Femur (tissue), 1 donor: Measurements from ENCODE around the gene CPNE6.

ENCODE experiments used
- DNase-seq: peaks from one replicate; pipeline ENCODE4 v3.0.0-alpha.2; 2017

The CPNE6 gene

GRCh38 chr14:24055971-24056799 is 15.2 kb upstream of the CPNE6 start:
- DNase-seq: no peak

- DNase-seq: no peak
These were observed 14.6 kb upstream of the CPNE6 start for GRCh38 chr14:24056800-24057184.

- no peak for DNase-seq
These were observed 14.1 kb upstream of the CPNE6 start for GRCh38 chr14:24057271-24057670.

- no peak for DNase-seq
These were observed 13.5 kb upstream of the CPNE6 start for GRCh38 chr14:24057867-24058259.

GRCh38 chr14:24058260-24058950 is 13.0 kb upstream of the CPNE6 start:
- DNase-seq: peak; percentile 87

GRCh38 chr14:24058951-24059475 is 12.3 kb upstream of the CPNE6 start:
- DNase-seq: no peak

- no peak for DNase-seq
These were observed 11.4 kb upstream of the CPNE6 start for GRCh38 chr14:24059841-24060388.

- no peak for DNase-seq
These were observed 10.9 kb upstream of the CPNE6 start for GRCh38 chr14:24060443-24060842.

GRCh38 chr14:24060984-24061913 is 10.1 kb upstream of the CPNE6 start:
- DNase-seq: no peak

GRCh38 chr14:24062216-24062980 is 9.0 kb upstream of the CPNE6 start:
- no peak for DNase-seq

- no peak for DNase-seq
These were observed 8.0 kb upstream of the CPNE6 start for GRCh38 chr14:24063263-24063836.

- DNase-seq: no peak
These were observed 7.1 kb upstream of the CPNE6 start for GRCh38 chr14:24064091-24064795.

GRCh38 chr14:24064856-24065255 is 6.5 kb upstream of the CPNE6 start:
- no peak for DNase-seq

GRCh38 chr14:24065408-24065807 is 6.0 kb upstream of the CPNE6 start:
- no peak for DNase-seq

- no peak for DNase-seq
These were observed 4.7 kb upstream of the CPNE6 start for GRCh38 chr14:24066496-24067132.

- no peak for DNase-seq
These were observed 4.0 kb upstream of the CPNE6 start for GRCh38 chr14:24067133-24068082.

- DNase-seq: no peak
These were observed 2.5 kb upstream of the CPNE6 start for GRCh38 chr14:24068711-24069410.

- no peak for DNase-seq
These were observed 2.0 kb upstream of the CPNE6 start for GRCh38 chr14:24069411-24069735.
